ENCODE data around the gene KDM4C.
"Not testable (repeated sequence)": the region's sequence is repeated elsewhere in the genome, so short reads cannot be mapped to it uniquely, and the experiment has no call there.

The KDM4C gene

DNA sequence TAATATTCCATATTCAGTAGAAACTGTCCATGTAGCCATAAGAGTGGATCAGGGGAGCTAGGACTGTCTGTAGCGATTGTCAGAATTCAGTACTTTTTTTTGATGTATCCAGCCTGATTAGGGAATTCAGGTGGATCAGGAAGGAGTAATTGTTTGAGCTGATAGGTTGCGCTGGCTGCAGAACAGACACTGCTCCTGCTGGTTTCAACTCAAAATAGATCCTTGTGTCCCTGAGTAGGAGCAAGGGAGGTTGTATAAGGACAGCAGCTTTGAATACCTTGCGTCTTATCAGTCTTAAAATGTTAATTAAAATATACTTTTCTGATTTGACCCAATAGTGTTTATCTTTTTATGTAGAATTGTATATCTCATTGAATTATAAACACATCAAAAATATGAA lies 229.6 kb downstream of the KDM4C start:
- Mint-ChIP-seq H3K36me3 (peaks cover 69% of the 10 kb centered on the region), H3K27me3 (no peaks in the 10 kb centered on the region), H3K27ac (no peak overlapping the region), H3K4me1 (no peaks in the 10 kb centered on the region), H3K4me3 (no peak overlapping the region), H3K9me3 (no peaks in the 10 kb centered on the region)
- ATAC-seq: no peak

DNA sequence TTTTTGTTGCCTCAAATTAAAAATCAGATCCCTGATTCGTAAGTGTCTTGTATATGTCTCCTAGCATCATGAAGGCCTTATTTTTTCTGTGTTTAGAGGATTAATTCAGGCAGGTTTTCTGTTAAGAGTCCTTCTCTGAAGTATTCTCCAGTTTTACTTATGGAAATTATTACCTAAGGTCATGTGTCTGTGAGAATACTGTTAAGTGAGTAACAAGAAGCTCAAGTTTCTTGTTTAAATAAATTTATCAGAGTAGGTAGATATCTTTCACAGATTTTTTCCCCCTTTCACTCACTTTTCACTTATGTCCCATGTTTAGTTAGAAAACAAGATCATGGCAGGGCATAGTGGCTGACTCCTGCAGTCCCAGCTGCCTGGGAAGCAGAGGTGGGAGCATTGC lies 233.6 kb downstream of the KDM4C start:
- ATAC-seq: no peak
- peaks cover 69% of the 10 kb centered on the region for H3K36me3 Mint-ChIP-seq
- no peaks in the 10 kb centered on the region for H3K27me3 Mint-ChIP-seq
- H3K4me3 Mint-ChIP-seq: no peak overlapping the region
- H3K27ac Mint-ChIP-seq: no peak overlapping the region
- H3K9me3 Mint-ChIP-seq: no peaks in the 10 kb centered on the region
- H3K4me1 Mint-ChIP-seq: no peaks in the 10 kb centered on the region

DNA sequence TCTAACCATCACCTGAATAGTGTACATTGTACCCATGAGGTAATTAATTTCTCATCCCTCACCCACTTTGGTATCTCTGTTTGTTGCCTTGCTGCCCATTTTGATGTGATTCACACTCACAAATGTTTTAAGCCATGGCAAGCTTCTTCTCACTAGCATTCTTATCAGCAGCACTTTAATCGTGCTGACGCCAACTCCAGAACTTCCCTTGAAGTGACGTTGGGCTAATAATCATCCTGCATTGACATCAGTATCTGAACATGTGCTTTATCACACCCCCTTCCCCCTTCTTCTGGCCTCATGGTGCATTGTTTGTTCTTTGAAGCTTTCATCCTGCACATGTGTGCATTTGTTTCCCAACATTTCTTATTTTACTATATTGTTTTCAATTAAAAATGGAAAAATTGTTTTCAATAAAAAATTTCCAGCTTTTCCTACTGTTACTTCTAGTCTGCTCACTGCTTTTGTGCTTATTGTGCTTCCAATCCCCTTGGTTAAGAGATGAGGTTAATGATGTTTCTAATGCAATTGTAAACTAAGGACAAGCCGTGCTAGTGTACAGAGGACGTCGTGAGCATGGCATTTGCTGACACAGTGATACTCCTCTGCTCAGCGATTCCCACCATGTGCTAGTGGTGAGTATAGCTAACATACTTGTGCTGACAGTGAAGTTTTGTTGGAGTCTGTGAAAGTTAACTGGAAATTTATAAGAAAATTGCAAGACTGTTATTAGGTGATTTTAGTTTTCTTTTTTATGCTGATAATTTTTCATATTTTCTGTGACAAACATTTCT lies 238.5 kb downstream of the KDM4C start:
- no peak for ATAC-seq
- no peak overlapping the region for H3K27ac Mint-ChIP-seq
- H3K9me3 Mint-ChIP-seq: no peaks in the 10 kb centered on the region
- H3K36me3 Mint-ChIP-seq: peaks cover 58% of the 10 kb centered on the region
- H3K27me3 Mint-ChIP-seq: no peaks in the 10 kb centered on the region
- H3K4me1 Mint-ChIP-seq: no peaks in the 10 kb centered on the region
- H3K4me3 Mint-ChIP-seq: no peak overlapping the region

DNA sequence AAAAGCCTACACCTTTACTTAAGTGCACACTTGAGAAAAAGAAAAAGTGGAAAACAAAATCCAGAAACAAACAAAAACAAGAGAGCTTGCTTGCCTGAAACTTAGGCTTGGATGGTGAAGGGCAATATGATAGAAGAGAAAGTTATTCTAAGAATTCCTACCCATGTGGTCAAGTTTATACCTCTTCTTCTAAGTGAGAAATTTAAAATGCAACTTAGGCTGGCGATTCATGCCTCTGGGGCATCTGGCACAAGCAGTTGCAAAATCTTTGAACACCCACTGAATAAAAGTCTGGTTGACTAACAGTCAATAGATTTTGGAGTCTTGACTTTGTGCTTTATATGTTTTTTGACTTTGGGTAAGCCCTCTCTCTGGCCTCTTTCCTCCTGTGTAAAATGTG lies 239.6 kb downstream of the KDM4C start:
- H3K4me3 Mint-ChIP-seq: no peak overlapping the region
- H3K27ac Mint-ChIP-seq: no peak overlapping the region
- H3K27me3 Mint-ChIP-seq: no peaks in the 10 kb centered on the region
- H3K36me3 Mint-ChIP-seq: peaks cover 59% of the 10 kb centered on the region
- no peaks in the 10 kb centered on the region for H3K9me3 Mint-ChIP-seq
- no peaks in the 10 kb centered on the region for H3K4me1 Mint-ChIP-seq
- no peak for ATAC-seq

DNA sequence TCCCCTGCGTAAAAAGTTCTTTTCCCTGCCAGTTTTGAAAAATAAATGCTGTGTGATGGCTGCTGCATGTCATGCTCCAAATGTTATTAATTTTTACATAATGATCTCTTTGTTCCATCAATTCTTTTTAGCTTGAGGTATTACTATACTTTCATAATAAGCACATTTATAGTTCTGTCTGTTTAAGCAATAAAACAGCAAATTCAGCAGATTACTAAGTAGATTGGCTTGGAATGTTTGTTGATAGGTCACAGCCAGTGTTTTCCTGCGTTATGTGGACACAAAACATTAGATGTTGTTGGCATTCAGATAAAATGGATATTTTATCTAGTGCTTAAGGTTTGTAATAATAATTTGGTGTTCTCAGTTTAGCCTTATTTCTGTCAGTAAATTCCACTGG lies 242.0 kb downstream of the KDM4C start:
- Mint-ChIP-seq H3K36me3 (peaks cover 56% of the 10 kb centered on the region), H3K27ac (no peak overlapping the region), H3K4me3 (no peak overlapping the region), H3K4me1 (no peaks in the 10 kb centered on the region), H3K9me3 (no peaks in the 10 kb centered on the region), H3K27me3 (no peaks in the 10 kb centered on the region)
- ATAC-seq: no peak

DNA sequence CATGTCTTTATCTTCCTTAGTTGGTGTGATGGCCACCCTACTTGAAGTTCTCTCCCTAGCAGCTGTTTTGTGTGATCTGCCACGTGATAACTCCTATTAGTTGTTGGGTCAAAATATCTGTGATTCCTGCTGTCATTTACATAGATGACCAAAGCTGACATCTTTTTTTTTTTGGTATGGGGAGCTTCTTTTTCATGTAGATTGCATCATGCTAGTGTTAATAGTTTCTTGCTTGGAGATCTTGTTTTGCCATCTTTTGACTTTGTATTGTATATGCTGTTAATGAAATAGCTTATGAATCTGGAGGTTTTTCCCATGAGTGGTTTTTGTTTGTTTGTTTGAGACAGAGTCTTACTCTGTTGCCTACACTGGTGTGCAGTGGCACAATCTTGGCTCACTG lies 243.8 kb downstream of the KDM4C start:
- Mint-ChIP-seq H3K27me3 (no peaks in the 10 kb centered on the region), H3K36me3 (peaks cover 51% of the 10 kb centered on the region), H3K4me1 (peaks cover 5% of the 10 kb centered on the region), H3K9me3 (no peaks in the 10 kb centered on the region), H3K4me3 (no peak overlapping the region), H3K27ac (no peak overlapping the region)
- ATAC-seq: no peak

DNA sequence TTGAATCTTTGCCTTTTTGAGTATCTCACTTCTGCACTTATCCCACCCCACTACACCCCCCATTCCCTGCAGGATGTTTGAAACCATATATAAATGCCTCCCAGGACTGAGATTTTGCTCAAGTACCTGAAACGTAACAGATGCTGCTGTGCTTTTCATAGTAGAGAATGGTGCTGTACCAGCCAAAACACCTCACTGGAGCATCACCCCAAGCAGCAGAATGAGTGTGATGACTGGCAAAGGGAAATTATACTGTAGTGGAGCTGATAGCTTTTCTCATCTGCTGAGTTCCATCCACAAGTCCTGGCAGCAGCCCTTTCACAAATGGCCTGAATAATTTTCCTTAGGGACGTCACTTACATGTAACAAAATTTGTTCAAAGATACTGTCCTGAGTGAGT lies 246.1 kb downstream of the KDM4C start:
- Mint-ChIP-seq H3K9me3 (peaks cover 3% of the 10 kb centered on the region), H3K36me3 (peaks cover 58% of the 10 kb centered on the region), H3K27ac (no peak overlapping the region), H3K4me1 (peaks cover 5% of the 10 kb centered on the region), H3K4me3 (no peak overlapping the region), H3K27me3 (no peaks in the 10 kb centered on the region)
- ATAC-seq: no peak

DNA sequence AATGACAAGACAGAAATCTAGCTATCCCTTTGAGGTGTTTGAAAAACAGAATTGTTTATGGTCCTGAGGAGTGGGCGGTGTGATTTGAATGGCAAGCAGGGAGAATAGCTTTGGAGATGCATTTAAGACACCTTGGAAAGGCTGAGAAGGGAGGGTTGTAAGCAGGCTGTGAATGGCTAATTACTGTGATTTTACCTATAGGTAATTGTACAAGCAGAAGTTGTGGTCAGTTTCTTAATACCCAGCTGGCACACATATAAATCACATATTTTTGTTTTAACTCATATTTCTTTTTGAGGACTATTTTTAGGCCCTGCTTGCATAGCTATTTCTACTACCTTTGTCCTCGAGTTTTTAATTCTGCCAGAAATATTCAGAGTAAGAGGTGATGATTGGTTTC lies 248.6 kb downstream of the KDM4C start:
- no peaks in the 10 kb centered on the region for H3K27me3 Mint-ChIP-seq
- H3K27ac Mint-ChIP-seq: no peak overlapping the region
- ATAC-seq: no peak
- peaks cover 68% of the 10 kb centered on the region for H3K36me3 Mint-ChIP-seq
- peaks cover 3% of the 10 kb centered on the region for H3K9me3 Mint-ChIP-seq
- H3K4me3 Mint-ChIP-seq: no peak overlapping the region
- peaks cover 5% of the 10 kb centered on the region for H3K4me1 Mint-ChIP-seq

DNA sequence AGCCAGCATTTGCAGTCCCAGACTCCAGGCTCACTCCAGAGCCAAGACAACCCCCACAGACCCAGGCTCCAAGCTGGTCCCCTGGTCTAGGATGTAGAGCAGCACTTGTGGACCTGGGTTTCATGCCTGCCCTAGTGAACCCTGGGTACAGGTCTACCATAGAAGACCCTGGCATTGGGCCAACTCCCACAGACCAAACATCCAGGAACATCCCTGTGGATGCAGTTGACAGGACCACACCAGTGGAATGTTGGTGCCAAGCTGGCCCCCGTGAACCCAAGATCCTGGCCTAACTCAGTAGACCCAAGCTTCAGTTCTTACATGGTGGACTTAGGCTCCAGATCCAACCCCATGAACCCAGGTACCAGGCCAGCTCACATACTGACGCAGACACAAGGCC lies 250.6 kb downstream of the KDM4C start:
- Mint-ChIP-seq H3K4me3 (no peak overlapping the region), H3K36me3 (peaks cover 66% of the 10 kb centered on the region), H3K27me3 (no peaks in the 10 kb centered on the region), H3K27ac (no peak overlapping the region), H3K4me1 (peaks cover 5% of the 10 kb centered on the region), H3K9me3 (peaks cover 3% of the 10 kb centered on the region)
- ATAC-seq: no peak

DNA sequence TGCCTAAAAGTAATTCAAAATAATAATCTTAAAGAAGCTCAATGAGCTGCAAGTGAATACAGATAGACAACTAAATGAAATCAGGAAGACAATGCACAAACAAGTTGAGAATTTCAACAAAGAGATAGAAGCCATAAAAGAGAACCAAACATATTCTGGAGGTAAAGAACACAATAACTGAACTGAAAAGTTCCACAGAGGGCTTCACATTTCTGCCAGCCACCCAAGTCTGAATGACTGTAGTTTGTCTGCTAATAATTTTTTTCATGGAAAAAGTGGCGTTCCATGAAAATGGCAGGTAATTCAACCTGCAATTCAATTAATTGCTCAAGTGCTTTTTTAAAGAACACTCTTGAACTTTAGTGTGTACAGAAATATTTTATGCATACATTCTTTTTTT lies 251.3 kb downstream of the KDM4C start:
- ATAC-seq: no peak
- no peak overlapping the region for H3K27ac Mint-ChIP-seq
- H3K9me3 Mint-ChIP-seq: peaks cover 3% of the 10 kb centered on the region
- H3K4me3 Mint-ChIP-seq: no peak overlapping the region
- no peaks in the 10 kb centered on the region for H3K27me3 Mint-ChIP-seq
- H3K4me1 Mint-ChIP-seq: peaks cover 5% of the 10 kb centered on the region
- peaks cover 71% of the 10 kb centered on the region for H3K36me3 Mint-ChIP-seq

DNA sequence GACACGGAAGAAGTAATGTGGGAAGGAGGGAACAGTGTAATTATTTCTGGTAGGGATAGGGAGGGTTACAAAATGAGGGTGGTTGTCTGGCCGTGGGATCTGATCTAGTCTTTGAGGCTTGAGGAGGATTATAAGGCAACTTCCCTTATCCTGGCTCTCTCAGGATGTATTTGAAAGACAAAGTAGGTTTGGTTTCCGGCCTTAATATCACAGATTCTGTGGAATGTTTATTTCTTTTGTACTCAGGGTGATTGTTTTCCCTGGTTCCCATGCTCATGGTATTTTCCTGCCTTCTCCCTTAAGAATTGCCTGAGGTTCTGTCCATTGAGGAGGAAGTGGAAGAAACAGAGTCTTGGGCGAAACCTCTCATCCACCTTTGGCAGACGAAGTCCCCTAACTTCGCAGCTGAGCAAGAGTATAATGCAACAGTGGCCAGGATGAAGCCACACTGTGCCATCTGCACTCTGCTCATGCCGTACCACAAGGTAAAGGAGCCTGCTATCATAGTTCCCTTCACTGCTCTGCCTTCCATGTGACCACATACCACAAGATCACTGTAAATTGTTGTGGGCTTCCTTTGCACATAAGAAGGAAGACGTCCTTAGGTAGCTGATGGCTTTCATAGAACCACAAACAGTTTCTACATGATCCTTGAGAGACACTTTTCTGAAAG lies 253.8 kb downstream of the KDM4C start:
- ATAC-seq: no peak
- peaks cover 69% of the 10 kb centered on the region for H3K36me3 Mint-ChIP-seq
- H3K4me3 Mint-ChIP-seq: no peak overlapping the region
- H3K4me1 Mint-ChIP-seq: no peaks in the 10 kb centered on the region
- H3K27ac Mint-ChIP-seq: no peak overlapping the region
- H3K9me3 Mint-ChIP-seq: peaks cover 3% of the 10 kb centered on the region
- no peaks in the 10 kb centered on the region for H3K27me3 Mint-ChIP-seq

DNA sequence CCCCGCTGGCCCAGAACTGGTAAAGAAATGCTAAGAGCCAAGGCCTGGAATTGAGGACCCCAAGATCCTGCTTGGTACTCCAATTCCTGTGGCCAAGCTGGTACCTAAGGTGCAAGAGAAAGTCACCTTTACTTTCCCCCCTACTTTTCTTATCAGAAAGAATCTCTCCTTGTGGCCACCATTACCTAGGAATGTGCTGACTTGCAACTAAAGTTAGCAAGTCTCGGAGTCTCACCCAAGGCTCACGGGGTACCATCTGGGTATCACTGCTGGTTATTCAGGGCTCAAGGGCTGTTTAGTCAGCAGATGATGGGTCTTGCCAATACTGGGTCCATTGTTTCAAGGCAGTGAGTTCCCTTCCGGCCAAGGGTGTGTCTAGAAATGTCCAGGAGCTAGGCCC lies 270.2 kb downstream of the KDM4C start:
- Mint-ChIP-seq H3K9me3 (peaks cover 6% of the 10 kb centered on the region), H3K4me1 (no peaks in the 10 kb centered on the region), H3K36me3 (peaks cover 58% of the 10 kb centered on the region)

DNA sequence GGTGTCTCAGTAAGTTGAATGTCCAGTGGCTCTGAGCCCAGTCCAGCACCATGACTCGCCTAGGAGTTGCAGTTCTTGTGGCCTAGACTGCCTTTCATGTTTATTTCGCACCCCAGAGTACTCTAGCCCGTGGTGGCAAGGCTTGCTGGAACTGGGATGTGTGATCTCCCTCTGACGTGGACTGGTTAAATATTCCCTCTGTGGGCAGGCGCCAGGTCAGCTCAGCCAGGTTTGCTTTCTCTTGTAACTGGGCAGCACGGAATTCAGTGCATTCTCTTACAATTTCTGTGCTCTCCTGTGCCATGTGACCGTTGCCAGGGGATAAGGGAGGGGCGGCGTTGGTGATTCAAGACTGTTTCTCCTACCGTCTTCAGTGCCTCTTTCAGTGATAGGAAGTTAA lies 270.8 kb downstream of the KDM4C start:
- peaks cover 52% of the 10 kb centered on the region for H3K36me3 Mint-ChIP-seq
- no peaks in the 10 kb centered on the region for H3K4me1 Mint-ChIP-seq
- peaks cover 4% of the 10 kb centered on the region for H3K9me3 Mint-ChIP-seq
- H3K27ac Mint-ChIP-seq: no peak overlapping the region
- no peak overlapping the region for H3K4me3 Mint-ChIP-seq
- H3K27me3 Mint-ChIP-seq: no peaks in the 10 kb centered on the region
- no peak for ATAC-seq

More for the DNA sequence above, 270.2 kb downstream of the KDM4C start:
- no peak for ATAC-seq
- no peak overlapping the region for H3K27ac Mint-ChIP-seq
- H3K4me3 Mint-ChIP-seq: no peak overlapping the region
- no peaks in the 10 kb centered on the region for H3K27me3 Mint-ChIP-seq

DNA sequence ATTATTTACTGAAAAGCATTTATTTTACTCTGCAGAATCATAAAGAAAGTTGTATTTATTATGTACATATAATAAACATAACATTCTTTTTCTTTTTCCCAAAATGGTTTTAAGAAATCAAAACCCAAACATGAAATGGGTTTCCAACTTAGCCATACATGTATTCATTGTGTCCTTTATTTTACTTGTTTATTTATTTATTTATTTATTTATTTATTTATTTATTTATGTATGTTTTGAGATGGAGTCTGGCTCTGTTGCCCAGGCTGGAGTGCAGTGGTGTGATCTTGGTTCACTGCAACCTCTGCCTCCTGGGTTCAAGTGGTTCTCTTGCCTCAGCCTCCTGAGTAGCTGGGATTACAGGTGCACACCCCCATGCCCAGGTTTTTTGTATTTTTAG lies 273.2 kb downstream of the KDM4C start:
- H3K4me3 Mint-ChIP-seq, H3K27me3 Mint-ChIP-seq, H3K9me3 Mint-ChIP-seq, ATAC-seq, H3K4me1 Mint-ChIP-seq, H3K27ac Mint-ChIP-seq: not testable (repeated sequence)
- H3K36me3 Mint-ChIP-seq: peaks cover 50% of the 10 kb centered on the region

DNA sequence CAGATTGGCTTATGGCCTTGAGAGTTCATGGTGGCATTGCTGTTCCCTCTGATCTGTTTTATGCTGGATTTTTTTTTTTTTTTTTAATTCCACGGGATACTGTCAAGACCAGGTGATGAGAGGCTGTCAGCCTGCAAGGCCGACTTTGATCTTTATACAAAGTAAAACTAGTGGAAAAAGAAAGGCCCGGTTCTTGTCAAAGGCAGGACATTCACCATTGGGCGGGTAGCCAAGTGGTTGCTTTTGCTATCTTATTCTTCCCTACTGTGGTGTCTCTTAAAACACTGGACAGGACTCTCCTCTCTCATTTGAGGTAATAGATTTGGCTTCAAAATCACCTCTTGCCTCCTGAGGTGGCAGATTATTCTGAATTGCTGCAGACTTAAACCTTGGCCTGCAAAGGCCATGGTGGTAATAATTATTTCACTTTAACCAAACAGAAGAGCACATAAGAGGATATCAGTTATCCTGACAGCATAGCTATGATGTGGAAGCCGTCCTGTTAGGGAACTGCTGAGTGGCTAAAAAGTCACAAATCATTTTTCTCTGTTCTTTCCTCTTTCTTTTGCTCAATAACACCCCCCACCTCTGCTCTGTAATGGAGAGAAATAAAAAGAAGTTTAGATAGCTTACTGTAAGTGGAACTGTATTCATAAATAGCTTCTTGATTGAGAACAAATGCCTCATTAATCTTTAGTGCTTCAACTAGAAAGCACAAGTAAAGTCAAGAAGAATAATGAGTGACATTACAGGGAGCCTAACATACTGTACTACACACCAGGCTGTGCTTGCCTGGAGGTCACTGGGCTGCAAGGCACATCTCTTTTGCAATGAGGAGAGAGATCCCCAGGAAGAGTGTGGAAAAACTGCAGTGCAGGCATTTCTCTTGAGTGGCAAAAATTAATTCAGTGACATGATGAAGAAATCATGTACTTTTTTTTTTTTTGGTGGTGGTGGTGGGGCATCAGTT lies 275.6 kb downstream of the KDM4C start:
- Mint-ChIP-seq H3K4me1 (peaks cover 9% of the 10 kb centered on the region), H3K9me3 (no peaks in the 10 kb centered on the region), H3K36me3 (peaks cover 36% of the 10 kb centered on the region), H3K4me3 (no peak overlapping the region), H3K27ac (no peak overlapping the region), H3K27me3 (no peaks in the 10 kb centered on the region)
- no peak for ATAC-seq

All from stimulated activated memory B cell treated with anti-CD40 and anti-IgM and Interleukin-4, amounts not matched to agents 10 μg/mL and 1 μg/mL and 100 μg/mL, for 72 hours (primary cell).